Uterus (tissue), 4 donors: Measurements from ENCODE around the gene PRSS3. TPM values are rescaled to one million over a fixed set of nuclear protein-coding genes. Genes with fewer than 3 reads are reported as not detected.
"Not testable (repeated sequence)": the region's sequence is repeated elsewhere in the genome, so short reads cannot be mapped to it uniquely, and the experiment has no call there.

Experiments used
- DNase-seq, 2 donors: peaks; one replicate each; pipeline ENCODE4 v3.0.0-alpha.2; 2019 to 2020
- H3K27ac ChIP-seq, 2 donors: fragments of 200-600 bp; sonication (generic); 1 replicate in 1 of 2; 2 replicates in 1 of 2; pipeline ENCODE4 v1.5.1; 2016 to 2018
- H3K27me3 ChIP-seq, 2 donors: fragments of 200-600 bp; sonication (generic); one replicate each; pipeline ENCODE4 v1.5.1; 2018 to 2019; ENCODE audit warnings: control low read depth in 1 of 2
- H3K36me3 ChIP-seq, 2 donors: fragments of 200-600 bp; sonication (generic); one replicate each; pipeline ENCODE4 v1.5.1; 2019; ENCODE audit warnings: control low read depth in 1 of 2
- H3K4me1 ChIP-seq, 2 donors: fragments of 200-600 bp; sonication (generic); one replicate each; pipeline ENCODE4 v1.5.1; 2018 to 2019; ENCODE audit warnings: control low read depth in 1 of 2
- H3K4me3 ChIP-seq, 2 donors: fragments of 200-600 bp; sonication (generic); 1 replicate in 1 of 2; 2 replicates in 1 of 2; pipeline ENCODE4 v1.5.1; 2018 to 2019; ENCODE audit warnings: mild to moderate bottlenecking in 1 of 2
- H3K9me3 ChIP-seq, 2 donors: fragments of 200-600 bp; sonication (generic); one replicate each; pipeline ENCODE4 v1.5.1; 2019; ENCODE audit warnings: control low read depth in 1 of 2
- POLR2A ChIP-seq, 2 donors: fragments of 450-650 bp; IDR thresholded peaks; one replicate each; pipeline ENCODE4 v1.6.1; 2016; ENCODE audit warnings: antibody characterized with exemption in 2 of 2, mild to moderate bottlenecking in 1 of 2, moderate library complexity in 1 of 2
- intact Hi-C: fragments of 100-400 bp; cut with DNase I; formaldehyde crosslinking; loops from one replicate; pipeline ENCODE4 v1.15.1; 2023; ENCODE audit warnings: low total_unique reads
- total RNA-seq, 4 donors: library from RNA; depleted of rRNA in 3 of 4; stranded (reverse); fragments of >200 nt in 3 of 4; gene quantifications; one replicate each; pipeline versions ENCODE4 v1.1.0 to v1.2.4, GENCODE V29; 2014 to 2023
- TF ChIP-seq, protein P1 (sequence below), 4 experiments: fragments of 200-600 bp in 2 of 4; fragments of 450-650 bp in 2 of 4; sonication (generic) in 2 of 4; IDR thresholded peaks; one replicate each; pipeline ENCODE4 v1.5.1; 2016 to 2019; ENCODE audit warnings: antibody characterized with exemption in 4 of 4, mild to moderate bottlenecking in 2 of 4, moderate library complexity in 1 of 4
- donor health status: DM: yes; HTN: yes; CAD: no.

Gene PRSS3
- total RNA-seq, 4 donors from 2014 or later = not detected

DNA sequence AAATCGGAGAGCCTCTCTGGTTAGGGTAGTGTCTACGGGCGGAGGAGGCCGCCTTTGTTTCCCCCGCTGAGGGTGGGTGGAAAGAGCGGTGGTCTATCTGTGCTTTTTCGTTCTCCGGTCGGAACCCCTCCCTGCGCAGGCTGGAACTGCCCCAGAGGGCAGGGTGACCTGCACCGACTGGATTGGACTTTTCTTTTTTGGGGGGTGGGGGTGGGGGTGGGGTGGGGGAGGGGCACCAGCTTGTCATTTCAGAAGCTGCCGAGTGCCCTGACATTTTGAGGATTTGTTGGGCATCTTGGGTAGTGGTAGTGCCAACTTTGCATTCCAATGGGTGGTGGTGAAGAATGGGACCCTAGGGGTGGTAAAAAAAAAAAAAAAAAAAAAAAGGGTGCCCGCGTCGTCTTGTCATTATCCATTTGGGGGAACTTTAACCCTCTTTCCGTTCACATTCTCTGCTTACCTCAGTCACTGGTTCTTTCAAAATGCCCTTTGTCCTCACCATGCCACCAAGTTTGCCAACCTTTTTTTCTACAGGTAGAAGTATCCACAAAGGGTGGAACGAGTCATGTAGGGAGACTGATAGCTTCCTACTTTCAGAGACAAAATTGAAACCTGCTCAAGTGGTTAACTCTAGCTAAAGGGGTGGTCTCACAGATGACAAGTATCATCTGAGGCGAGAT lies 22.9 kb downstream of the PRSS3 start:
- intact Hi-C loops = no loop called here
- Histone ChIP-seq H3K27ac (peak overlapping the region; percentile 99), H3K9me3 (no peaks in the 10 kb centered on the region), H3K36me3 (no peaks in the 10 kb centered on the region), H3K4me1 (no peaks in the 10 kb centered on the region), H3K4me3 (peak overlapping the region; percentile 71 to 90), H3K27me3 (no peaks in the 10 kb centered on the region)
- TF ChIP-seq, protein P1, sequence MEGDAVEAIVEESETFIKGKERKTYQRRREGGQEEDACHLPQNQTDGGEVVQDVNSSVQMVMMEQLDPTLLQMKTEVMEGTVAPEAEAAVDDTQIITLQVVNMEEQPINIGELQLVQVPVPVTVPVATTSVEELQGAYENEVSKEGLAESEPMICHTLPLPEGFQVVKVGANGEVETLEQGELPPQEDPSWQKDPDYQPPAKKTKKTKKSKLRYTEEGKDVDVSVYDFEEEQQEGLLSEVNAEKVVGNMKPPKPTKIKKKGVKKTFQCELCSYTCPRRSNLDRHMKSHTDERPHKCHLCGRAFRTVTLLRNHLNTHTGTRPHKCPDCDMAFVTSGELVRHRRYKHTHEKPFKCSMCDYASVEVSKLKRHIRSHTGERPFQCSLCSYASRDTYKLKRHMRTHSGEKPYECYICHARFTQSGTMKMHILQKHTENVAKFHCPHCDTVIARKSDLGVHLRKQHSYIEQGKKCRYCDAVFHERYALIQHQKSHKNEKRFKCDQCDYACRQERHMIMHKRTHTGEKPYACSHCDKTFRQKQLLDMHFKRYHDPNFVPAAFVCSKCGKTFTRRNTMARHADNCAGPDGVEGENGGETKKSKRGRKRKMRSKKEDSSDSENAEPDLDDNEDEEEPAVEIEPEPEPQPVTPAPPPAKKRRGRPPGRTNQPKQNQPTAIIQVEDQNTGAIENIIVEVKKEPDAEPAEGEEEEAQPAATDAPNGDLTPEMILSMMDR (IDR thresholded peaks at IDR 0.05) = no peak
- no peak for TF ChIP-seq POLR2A (IDR thresholded peaks at IDR 0.05)
- peak; percentile 42 for DNase-seq

DNA sequence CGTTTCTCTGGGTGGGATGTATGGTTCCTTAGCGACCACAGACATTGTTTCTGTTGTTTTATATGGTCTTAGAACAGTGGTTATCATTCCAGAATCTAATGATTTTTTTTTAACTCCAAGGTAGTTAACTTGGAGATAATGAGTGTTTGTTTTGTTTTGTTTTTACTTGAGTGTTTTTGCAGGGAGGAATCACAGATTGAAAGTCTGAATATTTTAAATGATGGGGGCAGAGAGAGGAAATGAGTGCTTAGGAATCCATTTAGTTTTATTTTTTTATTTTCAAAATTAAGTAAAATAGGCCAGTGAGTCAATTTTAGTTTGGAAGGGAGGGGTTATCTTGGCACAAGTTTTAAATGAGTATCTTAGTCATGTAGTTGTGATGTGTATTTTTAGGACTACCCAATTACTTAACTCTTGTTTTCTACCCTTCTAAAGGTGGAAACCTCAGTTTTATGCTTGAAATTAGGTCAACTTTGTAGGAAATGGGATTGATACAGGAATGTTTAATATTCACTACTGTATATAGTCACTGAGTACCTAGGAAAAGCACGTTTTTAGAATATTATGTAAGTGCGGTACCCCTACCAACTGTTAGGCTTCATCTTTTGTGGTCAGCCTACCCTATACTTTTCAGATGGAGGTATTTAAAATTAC lies 23.6 kb downstream of the PRSS3 start:
- DNase-seq = no peak
- Histone ChIP-seq H3K4me1 (no peaks in the 10 kb centered on the region), H3K27ac (peak overlapping the region; percentile 99), H3K9me3 (no peaks in the 10 kb centered on the region), H3K4me3 (peak overlapping the region; percentile 71 to 90), H3K27me3 (no peaks in the 10 kb centered on the region), H3K36me3 (no peaks in the 10 kb centered on the region)
- intact Hi-C loops = no loop called here
- TF ChIP-seq, protein P1 (IDR thresholded peaks at IDR 0.05) = no peak
- TF ChIP-seq POLR2A (IDR thresholded peaks at IDR 0.05) = no peak

DNA sequence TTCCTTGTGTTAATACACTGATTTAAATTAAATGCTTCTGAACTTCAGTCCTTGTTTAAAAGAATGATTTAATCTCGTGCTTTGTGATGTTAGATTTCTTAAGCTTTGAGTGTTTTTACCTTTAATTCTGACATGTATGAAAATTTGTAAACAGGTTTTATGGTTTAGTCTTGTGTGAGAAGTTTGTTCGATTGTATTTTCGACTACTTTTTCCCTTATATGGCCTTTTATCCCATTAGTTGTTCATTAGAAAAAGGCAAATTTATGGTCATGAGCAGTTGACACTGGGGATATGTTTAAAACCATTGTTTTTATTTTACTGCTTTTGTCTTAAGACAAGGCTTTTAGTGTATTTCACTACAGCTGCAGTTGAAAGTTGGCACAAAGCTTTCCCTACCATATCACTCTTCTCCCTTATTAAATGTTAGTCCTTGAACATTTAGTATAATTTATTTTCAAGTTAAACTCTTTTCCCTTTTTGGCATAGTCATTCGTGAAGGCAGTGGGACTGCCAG lies 24.9 kb downstream of the PRSS3 start:
- peak overlapping the region; percentile 99 for H3K27ac ChIP-seq
- no peak for DNase-seq
- no peaks in the 10 kb centered on the region for H3K4me1 ChIP-seq
- TF ChIP-seq, protein P1 (IDR thresholded peaks at IDR 0.05) = no peak
- no peak for TF ChIP-seq POLR2A (IDR thresholded peaks at IDR 0.05)
- no peaks in the 10 kb centered on the region for H3K36me3 ChIP-seq
- H3K4me3 ChIP-seq = no peak overlapping the region
- H3K27me3 ChIP-seq = no peaks in the 10 kb centered on the region
- H3K9me3 ChIP-seq = no peaks in the 10 kb centered on the region
- intact Hi-C loops = no loop called here

DNA sequence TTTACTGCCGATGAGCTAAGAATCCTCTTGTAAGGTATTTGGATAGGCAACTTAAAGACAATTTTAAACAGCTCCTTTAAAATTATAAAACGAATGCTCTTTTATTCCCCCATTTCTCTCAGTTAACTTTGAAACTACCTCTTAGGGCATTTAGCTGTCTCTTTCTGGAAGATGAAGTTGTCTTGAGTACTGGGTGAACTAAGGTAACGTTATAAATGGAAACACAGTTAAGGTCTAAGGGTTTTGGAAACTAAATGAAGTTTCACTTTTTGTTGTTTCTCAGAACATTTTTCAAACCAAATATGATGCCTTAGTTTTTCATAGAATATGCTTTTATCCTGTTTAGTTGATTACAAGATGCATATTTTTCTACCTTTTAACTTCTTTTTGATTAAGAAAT lies 28.4 kb downstream of the PRSS3 start:
- no peaks in the 10 kb centered on the region for H3K4me1 ChIP-seq
- intact Hi-C loops = no loop called here

DNA sequence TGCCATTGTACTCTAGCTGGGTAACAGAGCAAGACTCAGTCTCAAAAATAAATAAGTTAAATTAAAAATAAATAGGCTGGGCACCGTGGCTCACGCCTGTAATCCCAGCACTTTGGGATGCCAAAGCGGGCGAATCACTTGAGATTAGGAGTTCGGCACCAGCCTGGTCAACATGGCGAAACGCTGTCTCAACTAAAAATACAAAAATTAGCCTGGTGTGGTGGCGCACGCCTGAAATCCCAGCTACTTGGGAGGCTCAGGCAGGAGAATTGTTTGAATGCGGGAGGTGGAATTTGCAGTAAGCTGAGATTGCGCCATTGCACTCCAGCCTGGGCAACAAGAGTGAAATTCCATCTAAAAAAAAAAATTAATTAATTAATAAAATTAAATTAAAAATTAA lies 31.9 kb downstream of the PRSS3 start:
- H3K27ac ChIP-seq, H3K9me3 ChIP-seq, DNase-seq, H3K27me3 ChIP-seq, H3K4me1 ChIP-seq, H3K36me3 ChIP-seq, H3K4me3 ChIP-seq, intact Hi-C loops: not testable (repeated sequence)

More for the DNA sequence above, 28.4 kb downstream of the PRSS3 start:
- Histone ChIP-seq H3K27me3 (no peaks in the 10 kb centered on the region), H3K4me3 (no peak overlapping the region), H3K9me3 (no peaks in the 10 kb centered on the region), H3K36me3 (no peaks in the 10 kb centered on the region), H3K27ac (no peak overlapping the region)
- DNase-seq = no peak
- no peak for TF ChIP-seq POLR2A (IDR thresholded peaks at IDR 0.05)
- TF ChIP-seq, protein P1 (IDR thresholded peaks at IDR 0.05) = no peak

DNA sequence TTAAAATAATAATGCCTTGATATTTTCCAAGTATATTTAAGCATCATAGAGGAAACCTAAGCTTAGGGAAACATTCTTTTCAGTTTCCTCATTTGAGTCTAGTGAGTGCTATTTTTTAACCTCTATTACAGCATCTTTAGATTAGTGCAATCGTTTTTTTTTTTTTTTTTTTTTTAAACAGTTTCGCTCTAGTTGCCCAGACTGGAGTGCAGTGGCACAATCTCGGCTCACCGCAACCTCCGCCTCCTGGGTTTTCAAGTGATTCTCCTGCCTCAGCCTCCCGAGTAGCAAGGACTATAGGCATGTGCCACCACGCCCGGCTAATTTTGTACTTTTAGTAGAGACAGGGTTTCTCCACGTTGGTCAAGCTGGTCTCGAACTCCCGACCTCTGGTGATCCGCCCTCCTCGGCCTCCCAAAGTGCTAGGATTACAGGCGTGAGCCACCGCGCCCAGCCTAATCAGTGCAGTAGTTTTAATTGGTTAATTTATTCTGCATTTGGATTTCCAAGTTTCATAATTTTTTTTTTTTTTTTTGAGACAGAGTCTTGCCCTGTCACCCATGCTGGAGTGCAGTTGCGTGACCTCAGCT lies 34.4 kb downstream of the PRSS3 start:
- DNase-seq = not testable (repeated sequence)

More for the DNA sequence above, 34.4 kb downstream of the PRSS3 start:
- H3K9me3 ChIP-seq, intact Hi-C loops, H3K36me3 ChIP-seq, H3K27ac ChIP-seq, H3K27me3 ChIP-seq, H3K4me1 ChIP-seq, H3K4me3 ChIP-seq: not testable (repeated sequence)
